HG02798 (cell line): ENCODE measurements around the gene SMIM7.
"Not testable (repeated sequence)": the region's sequence is repeated elsewhere in the genome, so short reads cannot be mapped to it uniquely, and the experiment has no call there.

Experiments
- ATAC-seq: cut with Tn5 transposase; IDR thresholded peaks from one replicate; pipeline ENCODE4 v1.9.1; 2021; ENCODE audit warnings: mild to moderate bottlenecking; ENCODE audit not compliant: unreplicated experiment, poor library complexity

The SMIM7 gene

GRCh38 chr19:16659832-16660708 lies at the start of gene SMIM7:
Gene SMIM7, minus strand, starts transcription at chr19:16660144. Its CDS starts 34 bp downstream, at chr19:16660110.
- ATAC-seq, result peak; percentile 93

- ATAC-seq, result no peak
Measured at GRCh38 chr19:16703677-16704076, 43.7 kb upstream of the SMIM7 start.

GRCh38 chr19:16702123-16702522 lies 42.2 kb upstream of the SMIM7 start:
- ATAC-seq, result no peak

- no peak for ATAC-seq
Measured at GRCh38 chr19:16698914-16699313, 39.0 kb upstream of the SMIM7 start.

GRCh38 chr19:16688084-16688483 lies 28.1 kb upstream of the SMIM7 start:
- ATAC-seq, result no peak

- ATAC-seq, result no peak
Measured at GRCh38 chr19:16684216-16684615, 24.3 kb upstream of the SMIM7 start.

GRCh38 chr19:16682539-16682938 lies 22.6 kb upstream of the SMIM7 start:
- no peak for ATAC-seq

GRCh38 chr19:16679811-16680210 lies 19.9 kb upstream of the SMIM7 start:
- no peak for ATAC-seq

GRCh38 chr19:16678498-16678897 lies 18.6 kb upstream of the SMIM7 start:
- ATAC-seq, result no peak

GRCh38 chr19:16677055-16677454 lies 17.1 kb upstream of the SMIM7 start:
- ATAC-seq, result no peak

GRCh38 chr19:16676101-16676798 lies 16.3 kb upstream of the SMIM7 start:
- ATAC-seq, result no peak

GRCh38 chr19:16673839-16674238 lies 13.9 kb upstream of the SMIM7 start:
- ATAC-seq, result not testable (repeated sequence)

GRCh38 chr19:16673231-16673630 lies 13.3 kb upstream of the SMIM7 start:
- no peak for ATAC-seq

GRCh38 chr19:16671652-16672274 lies 11.8 kb upstream of the SMIM7 start:
- no peak for ATAC-seq

- no peak for ATAC-seq
Measured at GRCh38 chr19:16670291-16670690, 10.3 kb upstream of the SMIM7 start.

GRCh38 chr19:16668702-16669101 lies 8.8 kb upstream of the SMIM7 start:
- not testable (repeated sequence) for ATAC-seq

- no peak for ATAC-seq
Measured at GRCh38 chr19:16668176-16668575, 8.2 kb upstream of the SMIM7 start.

GRCh38 chr19:16661480-16662034 lies 1.6 kb upstream of the SMIM7 start:
- ATAC-seq, result no peak

- ATAC-seq, result peak; percentile 31
Measured at GRCh38 chr19:16660763-16661479, 977 bp upstream of the SMIM7 start, which contains the start of gene TMEM38A. Gene TMEM38A, plus strand, starts transcription at chr19:16661139. Its CDS starts 79 bp downstream, at chr19:16661218.

GRCh38 chr19:16659464-16659831 lies 496 bp downstream of the SMIM7 start:
- no peak for ATAC-seq
